HS-27A (cell line): ENCODE data around the gene PDHB.
"Not testable (repeated sequence)": the region's sequence is repeated elsewhere in the genome, so short reads cannot be mapped to it uniquely, and the experiment has no call there.

Experiments used
- DNase-seq: peaks from one replicate; pipeline ENCODE4 v3.0.0-alpha.2; 2012; ENCODE audit warnings: low read depth, missing footprints

The PDHB gene

DNA sequence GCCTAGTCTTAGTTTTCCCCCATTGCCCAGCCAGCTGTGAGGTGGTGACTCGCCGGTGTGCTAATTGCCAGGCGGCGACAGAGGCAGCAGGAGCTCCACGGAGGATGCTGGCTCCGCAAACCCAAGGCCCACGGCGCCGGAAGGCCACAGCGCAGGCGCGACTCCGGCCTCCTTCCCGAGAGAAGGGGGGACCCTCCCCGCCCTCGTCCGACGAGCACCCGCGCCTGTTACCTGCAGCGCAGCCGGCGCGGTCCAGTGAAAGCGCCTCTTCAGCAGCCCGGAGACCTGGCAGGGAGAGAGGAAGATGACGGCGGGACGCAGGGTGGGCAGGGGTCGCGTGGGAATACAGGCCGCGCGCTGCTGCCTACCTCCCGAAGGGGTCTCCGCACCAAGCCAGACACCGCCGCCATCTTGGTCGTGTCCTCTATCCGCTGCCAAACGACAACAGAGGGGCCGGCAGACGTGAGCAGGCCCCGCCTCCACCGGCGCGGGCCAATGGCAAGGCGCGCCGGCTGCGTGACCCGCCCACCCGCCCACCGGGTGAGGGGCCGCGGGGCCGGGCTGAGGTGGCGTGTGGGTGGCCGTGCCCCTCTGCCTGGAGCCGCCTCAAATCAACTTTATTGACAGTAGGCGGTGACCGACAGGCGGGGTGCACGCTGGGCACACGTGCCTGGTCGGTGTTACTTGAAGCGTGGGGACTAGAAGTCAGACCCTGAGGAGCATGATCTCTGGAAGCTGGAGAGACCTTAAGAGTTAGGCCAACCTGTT is at the start of gene PDHB:
Gene PDHB (minus strand): TSS at position 433 of the 768 bp plus-strand sequence. CDS start 23 bp downstream, at position 410.
- peak; percentile 86 for DNase-seq

DNA sequence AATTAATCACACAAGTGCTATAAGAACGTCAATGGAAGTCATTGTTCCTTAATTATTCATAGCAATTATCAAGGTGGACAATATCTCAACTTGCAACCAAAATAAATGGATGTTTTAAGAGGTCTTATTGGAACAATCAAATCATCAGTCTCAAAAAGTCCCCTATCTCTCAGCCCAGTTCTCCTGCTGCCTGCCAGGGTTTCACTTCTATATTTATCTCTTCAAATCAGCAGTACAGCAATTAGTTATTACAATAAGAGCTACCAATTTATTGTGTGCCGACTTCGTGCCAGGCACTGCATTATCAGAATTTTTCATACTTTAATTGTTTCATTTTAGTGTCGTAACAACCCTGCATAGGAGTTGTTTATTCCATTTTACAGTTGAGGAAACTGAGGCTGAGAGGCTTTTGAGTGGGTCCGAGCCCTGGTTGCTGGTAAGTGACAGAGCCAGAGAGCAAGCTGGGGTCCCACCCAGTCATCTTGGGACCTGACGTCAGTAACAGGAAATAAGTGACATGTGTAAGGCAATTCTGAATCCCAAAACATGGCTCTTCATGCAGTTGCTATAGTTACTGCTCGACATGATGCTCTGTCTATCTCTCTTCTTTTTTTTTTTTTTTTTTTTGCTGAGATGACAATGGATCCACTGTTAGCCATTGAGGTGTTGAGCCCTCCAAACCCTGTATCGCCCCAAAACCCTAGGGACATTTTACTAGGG is 49.4 kb upstream of the PDHB start:
- no peak for DNase-seq

DNA sequence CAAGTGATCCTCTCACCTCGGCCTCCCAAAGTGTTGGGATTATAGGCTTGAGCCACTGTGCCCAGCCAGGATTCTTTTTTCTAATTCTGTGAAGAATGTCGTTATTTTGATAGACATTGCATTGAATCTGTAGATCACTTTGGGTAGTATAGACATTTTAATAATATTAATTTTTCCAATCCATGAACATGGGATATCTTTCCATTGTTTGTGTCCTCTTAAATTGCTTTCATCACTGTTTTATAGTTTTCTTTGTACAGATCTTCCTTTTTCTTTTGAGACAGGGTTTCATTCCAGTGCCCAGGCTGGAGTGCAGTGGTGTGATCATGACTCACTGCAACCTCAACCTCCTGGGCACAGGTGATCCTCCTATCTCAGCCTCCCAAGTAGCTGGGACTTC is 46.7 kb upstream of the PDHB start:
- DNase-seq, result no peak

DNA sequence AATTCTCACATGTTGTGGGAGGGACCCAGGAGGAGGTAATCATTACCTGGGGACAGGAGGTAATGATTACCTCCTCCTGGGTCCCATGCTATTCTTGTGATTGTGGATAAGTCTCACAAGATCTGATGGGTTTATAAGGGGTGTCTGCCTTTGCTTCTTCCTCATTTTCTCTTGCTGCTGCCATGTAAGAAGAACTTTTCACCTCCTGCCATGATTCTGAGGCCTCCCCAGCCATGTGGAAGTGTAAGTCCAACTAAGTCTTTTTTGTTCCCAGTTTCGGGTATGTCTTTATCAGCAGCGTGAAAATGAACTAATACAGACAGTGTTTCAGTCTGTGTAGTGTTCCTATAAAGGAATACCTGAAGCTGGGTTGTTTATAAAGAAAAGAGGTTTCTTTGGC is 45.1 kb upstream of the PDHB start:
- no peak for DNase-seq

DNA sequence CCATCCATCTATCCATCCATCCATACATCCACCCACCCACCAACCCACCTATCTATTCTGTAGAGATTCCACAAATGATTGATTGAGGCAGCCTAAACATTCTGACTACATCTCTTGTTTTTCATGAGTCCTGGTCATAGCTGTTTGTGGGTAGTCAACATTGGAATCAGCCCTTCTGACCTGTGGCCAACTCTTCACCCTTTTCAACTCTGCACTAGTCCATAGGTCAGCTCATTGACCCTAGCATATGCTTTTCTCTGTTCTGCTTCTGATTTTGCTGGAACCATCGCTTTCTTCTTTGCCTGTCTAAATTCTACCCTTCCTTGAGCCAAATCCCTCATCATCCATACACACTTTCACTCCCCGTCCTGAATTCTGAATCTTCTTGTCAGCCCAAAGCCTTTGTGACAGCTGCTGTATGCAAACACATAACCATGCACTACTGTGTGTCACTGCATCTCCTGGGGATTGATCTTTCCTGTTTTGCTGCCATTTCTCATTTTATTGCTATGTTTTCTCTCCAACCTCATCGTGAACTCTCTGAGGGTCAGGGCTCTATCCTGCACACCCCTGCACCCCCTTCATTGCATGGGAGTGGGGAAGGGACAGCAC is 41.4 kb upstream of the PDHB start:
- DNase-seq, result no peak

DNA sequence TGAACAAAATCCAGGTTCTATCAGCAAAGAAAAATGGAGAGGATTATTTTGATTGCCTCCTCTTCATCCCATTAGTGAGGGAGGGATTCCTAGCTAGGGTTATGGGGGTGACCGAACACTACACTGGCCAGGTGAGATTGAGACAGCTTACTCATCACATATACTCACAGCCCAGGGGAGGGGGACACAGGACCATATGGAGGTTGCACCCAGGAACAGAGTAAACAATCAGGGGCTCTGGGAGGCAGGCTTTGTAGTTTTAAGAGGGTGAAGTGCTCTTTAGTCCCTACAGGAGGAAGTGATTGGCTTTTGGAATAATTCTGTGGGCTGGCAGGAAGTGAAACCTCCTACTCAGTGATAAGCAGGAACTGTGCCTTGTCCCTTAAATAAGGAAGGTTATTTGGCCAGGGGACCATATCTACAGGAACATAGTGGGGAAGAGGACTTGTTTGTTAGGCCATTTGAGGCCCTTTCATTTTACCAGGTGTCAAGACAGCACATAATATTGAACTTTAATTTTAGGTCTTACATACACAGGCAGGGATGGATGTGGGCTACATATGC is 40.8 kb upstream of the PDHB start:
- DNase-seq, result no peak

DNA sequence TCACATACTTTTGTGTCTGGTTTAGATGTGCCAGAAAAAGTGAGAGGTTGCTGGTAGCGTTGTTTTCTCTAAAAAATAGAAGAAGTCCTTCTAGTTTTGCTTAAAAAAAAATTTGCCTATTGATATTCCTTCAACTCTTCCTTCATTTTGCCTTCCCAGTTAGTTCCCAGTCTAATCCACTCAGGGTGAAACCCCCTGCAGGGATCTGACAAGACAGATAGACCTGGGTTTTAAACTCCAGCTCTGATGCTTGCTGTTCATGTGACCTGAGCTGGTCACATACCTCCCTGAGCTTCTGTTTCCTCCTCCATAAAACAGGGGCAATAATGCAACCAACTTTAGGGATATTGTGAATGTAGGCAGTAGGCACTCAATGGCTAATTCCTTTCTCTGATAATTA is 39.6 kb upstream of the PDHB start:
- no peak for DNase-seq

DNA sequence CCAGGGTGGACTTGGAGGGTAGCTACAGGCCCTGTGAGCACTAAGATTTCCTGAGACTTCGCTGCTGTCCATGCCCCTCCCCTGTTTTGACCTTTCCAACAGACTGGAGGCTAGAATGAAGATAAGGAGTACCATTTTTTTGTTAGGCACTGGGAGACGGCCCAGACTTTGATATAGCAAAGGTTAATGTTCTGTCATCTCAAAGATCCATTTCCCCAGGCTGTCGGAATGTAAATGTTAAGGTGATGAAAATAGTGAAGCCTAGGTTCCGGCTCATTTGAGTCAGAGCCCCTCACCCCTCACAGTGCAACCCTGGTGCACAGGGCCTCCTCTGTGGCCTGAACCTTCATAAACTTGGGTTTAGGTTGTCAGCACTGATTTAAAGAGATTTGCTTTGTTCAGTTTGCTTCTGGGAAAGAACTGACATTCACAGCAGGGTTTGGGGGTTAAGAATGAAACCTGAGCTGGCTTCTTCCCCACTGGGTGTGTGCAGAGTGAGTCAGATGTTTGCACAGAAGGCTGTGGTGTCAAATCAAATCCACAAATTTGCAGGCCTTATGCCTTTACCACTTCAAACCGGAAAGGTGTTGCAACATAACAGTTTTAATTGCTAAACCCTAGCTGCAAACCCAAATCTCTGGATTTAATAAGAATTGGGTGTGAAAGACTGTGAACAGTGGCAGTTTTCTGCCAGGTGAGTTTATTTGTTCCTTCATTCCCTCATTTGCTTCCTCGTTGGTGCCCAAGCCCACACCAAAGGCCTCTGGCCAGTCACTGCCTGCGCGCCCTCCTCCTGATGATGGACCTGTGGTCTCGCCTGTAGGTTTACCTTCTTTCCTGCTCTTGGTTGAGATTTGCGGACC is 37.6 kb upstream of the PDHB start:
- peak; percentile 81 for DNase-seq

DNA sequence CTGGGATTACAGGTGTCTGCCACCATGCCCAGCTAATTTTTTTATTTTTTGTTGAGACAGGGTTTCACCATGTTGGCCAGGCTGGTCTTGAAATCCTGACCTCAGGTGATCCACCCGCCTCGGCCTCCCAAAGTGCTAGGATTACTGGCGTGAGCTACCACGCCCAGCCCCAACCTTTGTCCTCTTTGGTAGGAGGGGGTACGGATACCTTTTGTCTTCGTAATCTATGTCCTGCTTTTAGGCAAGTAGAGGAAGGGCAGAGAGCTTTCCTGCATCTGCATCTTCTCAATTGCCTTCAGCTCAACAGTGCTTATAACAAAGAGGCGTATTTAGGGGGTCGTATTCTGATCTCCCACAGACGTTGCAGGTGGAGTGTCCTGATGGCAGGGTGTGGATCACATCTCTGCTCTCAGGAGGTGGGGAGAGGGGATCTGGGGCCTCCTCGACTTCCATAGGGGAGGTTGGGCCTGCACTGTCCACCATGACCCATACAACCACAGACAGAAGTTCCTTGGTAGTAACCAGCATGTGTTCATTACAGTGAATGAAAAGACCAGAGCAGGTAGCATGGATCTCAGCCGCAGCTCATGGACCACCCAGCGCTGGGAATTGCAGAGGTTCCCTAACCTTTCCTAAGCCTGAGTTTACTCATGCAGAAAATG is 36.9 kb upstream of the PDHB start:
- no peak for DNase-seq

DNA sequence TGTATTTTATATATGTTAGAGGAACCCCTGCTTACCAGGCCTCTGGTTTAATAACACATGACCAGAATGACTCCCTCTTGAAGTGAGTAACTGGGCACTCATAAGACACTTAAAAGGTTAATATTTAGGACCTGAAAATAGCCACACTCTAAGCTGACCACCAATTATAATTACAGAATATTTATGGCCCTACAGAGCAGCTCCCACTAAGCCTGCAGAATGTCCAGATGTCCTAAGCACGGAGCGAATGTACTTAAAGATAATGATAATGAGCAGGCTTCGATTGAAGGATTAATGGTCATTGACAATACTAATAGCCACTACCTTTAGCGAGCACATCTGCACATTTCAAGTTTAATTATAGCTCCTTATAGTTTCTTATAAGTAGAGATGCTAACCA is 35.5 kb upstream of the PDHB start:
- no peak for DNase-seq

DNA sequence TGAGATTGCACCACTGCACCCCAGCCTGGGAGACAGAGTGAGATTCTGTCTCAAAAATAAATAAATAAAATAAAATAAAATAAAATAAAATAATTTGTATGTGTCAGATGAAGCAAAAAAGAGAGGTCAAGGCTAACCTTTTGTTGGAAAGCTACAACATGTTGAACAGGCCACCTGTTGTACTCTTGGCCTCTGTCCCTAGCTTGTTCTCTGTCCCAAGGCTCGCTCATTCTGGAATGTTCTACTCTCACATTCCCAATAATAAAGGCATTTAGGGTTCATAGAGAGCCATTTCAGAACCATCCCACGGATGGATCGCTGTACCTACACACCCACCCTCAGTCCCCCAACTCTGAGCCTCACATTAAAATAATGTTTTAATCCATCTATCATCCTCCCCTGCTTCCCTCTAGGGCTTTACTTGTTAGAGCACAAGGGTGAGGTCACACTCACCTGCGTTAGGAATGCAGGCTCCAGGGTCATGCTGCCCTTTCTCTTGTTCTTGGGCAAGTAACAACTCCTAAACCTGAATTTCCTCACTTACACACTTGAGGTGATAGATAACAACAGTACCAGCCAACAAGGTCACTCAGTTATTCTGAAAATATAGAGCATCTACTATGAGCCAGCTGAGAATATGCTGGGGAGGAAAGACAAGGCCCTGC is 33.4 kb upstream of the PDHB start:
- no peak for DNase-seq

DNA sequence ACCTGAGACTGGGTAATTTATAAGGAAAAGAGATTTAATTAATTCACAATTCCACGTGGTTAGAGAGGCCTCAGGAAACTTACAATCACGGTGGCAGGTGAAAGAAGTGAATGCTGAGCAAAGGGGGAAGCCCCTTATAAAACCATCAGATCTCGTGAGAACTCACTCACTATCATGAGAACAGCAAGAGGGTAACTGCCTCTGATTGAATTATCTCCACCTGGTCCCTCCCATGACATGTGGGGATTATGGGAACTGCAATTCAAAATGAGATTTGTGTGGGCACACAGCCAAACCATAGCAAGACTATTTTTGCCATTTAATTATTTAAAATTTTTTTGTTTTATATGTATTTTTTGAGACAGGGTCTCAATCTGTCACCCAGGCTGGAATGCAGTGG is 31.2 kb upstream of the PDHB start:
- no peak for DNase-seq

DNA sequence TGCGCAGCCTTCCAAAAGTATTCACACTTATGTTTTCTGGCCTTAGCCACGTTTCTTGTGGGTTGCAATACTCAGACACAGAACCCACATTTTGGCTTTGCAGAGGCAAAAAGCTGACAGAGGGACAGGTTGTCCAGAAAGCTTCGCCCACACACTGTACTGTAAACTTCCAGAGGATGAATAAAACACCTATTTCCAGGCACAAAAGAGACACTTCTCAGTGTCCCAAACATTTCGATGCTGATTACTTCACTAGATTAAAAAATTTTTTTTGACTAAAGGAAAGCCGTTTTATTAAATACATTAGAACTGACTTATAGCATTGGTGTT is 30.3 kb upstream of the PDHB start:
- no peak for DNase-seq

DNA sequence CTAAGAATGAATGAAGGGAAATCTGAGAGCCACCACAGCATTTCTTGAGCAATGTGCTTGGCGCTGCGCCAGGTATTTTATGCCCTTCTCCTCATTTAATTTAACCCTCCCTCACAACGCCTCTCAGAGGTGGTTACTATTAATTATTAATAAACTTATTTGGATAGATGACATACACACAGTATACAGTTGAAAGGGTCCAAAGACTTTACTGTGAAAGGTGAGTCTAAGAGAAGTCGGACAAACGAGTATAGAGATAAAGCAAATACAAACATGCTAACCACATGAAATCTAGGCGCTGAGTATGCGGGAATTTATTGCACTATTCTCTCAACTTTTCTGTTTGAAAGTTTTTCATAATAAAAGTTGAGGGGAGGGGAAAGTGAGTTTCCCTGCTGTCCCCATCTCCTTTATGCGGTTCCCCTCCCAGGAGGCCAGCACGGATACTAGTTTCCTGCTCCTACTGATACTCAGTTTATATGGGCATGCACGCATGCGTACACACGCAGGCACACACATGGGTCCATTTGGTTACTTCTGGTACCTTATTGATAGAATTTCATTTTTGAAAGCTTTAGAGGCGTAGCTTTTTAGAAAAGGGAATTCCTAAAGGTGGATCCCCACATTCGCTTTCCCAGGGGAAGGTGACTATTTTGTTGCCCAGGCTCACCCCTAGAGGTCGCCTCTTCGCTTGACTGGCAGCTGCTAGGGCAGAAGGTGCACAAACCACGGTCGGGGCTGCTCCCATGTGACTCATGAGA is 29.7 kb upstream of the PDHB start:
- DNase-seq, result peak; percentile 79

DNA sequence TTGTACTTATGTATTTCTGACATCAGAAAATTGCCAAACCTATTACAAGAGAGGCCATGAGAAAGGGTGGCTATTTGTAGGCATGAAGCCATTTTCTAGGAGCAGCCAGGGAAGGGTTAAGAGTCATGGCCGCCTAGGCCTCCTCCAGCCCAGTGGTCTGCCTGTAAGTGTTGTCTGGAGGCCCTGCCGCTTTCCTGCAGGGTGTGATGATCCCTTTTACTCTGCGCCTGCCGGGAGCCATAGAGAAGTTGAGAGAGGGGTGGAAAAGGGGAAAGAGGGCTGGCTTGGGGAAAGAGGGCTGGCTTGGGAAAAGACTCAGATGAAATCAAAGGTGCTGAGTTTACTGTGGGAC is 29.2 kb upstream of the PDHB start:
- DNase-seq, result no peak

DNA sequence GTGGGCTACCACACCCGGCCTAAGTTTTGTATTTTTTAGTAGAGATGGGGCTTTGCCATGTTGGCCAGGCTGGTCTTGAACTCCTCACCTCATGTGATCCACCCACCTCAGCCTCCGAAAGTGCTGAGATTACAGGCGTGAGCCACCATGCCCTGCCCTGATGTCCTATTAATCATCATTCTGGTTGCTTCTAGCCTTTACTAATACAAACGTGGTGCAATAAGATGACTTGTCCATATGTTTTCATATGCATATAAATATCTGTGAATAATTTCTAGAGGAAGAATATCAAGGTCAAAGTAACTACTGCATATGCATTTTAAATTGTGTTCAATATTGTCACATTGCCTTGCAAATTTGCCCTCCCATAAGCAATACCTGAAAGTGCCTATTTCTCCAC is 25.5 kb upstream of the PDHB start:
- no peak for DNase-seq

DNA sequence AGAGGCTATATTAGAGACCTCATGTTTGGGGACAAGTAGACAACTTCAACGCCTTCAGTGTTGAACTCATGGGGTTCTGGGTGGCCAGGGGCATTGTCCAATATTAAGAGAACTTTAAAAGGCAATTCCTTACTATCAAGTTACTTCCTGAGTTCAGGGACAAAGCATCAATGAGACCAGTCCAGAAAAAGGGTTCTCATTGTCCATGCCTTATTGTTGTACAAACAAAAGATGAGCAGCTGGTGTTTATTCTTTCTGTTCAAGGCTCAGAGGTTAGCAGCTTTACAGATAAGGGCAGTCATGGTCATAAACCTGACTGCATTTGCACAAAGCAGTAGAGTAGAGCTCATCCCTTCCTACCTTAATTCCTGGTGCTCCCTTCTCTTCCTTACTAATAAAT is 18.5 kb upstream of the PDHB start:
- no peak for DNase-seq

DNA sequence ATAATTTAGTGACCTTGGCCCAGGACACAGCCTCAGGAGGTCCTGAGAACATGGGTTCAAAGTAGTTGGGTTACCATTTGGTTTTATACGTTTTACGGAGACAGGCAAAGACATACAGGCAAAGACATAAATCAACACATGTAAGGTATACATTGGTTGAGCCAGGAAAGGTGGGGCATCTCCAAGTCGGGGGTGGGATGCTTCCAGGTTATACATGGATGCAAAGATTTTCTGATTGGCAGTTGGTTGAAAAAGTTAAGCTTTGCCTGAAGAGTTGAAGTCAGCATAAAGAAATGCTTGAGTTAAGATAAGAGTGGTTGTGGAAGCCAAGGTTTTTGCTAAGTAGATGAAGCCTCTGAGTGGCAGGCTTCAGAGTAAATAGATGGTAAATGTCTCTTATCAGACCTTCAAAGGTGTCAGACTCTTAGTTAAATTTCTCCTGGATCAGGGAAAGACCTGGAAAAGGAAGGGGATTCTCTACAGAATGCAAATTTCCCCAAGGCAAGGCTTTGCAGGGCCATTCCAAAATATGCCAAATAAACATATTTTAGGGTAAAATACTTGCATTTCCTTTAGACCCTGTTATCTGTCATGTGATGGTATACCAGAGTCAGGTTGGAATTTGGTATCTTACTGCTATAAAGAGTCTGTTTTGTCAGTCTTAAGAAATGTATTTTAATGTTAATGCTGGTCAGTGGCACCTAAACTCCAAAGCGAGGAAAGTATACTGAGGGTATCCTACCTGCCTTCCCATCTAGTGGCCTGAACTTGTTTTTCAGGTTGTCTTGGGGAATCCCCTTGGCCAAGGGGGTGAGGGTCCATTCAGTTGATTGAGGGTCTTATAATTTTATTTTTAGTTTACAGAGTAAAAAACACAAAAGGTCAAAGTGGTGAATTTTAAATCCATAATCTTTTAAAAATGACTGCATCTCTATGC is 8.2 kb upstream of the PDHB start:
- DNase-seq, result no peak

DNA sequence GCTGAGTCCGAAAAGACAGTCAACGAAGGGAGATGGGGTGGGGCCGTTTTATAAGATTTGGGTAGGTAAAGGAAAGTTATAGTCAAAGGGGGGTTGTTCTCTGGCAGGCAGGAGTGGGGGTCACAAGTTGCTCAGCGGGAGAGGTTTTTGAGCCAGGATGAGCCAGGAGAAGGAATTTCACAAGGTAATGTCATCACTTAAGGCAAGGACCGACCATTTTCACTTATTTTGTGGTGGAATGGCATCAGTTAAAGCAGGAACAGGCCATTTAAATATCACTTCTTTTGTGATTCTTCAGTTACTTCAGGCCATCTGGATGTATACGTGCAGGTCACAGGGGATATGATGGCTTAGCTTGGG is 7.3 kb upstream of the PDHB start:
- DNase-seq, result not testable (repeated sequence)
